Measurements from ENCODE around the gene ZNF382. TPM values are rescaled to one million over a fixed set of nuclear protein-coding genes. Genes with fewer than 3 reads are reported as not detected.
"Not testable (repeated sequence)": the region's sequence is repeated elsewhere in the genome, so short reads cannot be mapped to it uniquely, and the experiment has no call there.

The ZNF382 gene
- total and polyA plus RNA-seq, 2 donors (not counting 3 experiments of a cell fraction or from before 2014, with no cell fraction given): 1.4 to 4.3 TPM

DNA sequence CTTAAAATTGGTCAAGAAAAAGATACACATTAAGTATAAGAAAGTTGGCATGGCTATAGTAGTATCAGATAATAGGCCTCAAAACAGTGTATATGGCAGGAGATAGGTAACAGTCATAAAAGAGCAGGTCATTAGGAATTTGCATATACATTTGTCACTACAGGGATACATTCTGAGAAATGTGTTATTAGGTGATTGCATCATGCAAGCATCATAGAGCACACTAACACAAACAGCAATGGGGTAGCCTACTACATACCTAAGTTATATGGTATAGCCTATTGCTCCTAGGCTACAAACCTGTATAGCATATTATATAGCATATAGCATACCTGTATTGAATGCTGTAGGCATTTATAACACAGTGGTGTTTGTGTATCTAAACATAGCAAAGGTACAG, 25.9 kb upstream of the ZNF382 start:
- Histone ChIP-seq H3K27ac (ENCODE audit: insufficient read depth, low read depth, low read length) (no peak overlapping the region), H3K9me3 (replicated peaks; ENCODE audit: control insufficient read depth, insufficient read depth, low read length) (no peaks in the 10 kb centered on the region), H3K9me1 (replicated peaks; ENCODE audit: control insufficient read depth, extremely low read depth, insufficient read depth, low read length) (no peaks in the 10 kb centered on the region), H3K27me3 (ENCODE audit: control insufficient read depth in 2 of 2, insufficient read depth in 2 of 2, low read length in 2 of 2) (no peaks in the 10 kb centered on the region), H3K36me3 (ENCODE audit: control insufficient read depth in 2 of 2, extremely low read depth in 1 of 2, insufficient read depth in 2 of 2, low read length in 2 of 2) (peaks cover 4 to 8% of the 10 kb centered on the region in 2 experiments), H2AFZ (ENCODE audit: low read depth, low read length) (no peak overlapping the region), H3K4me3 (replicated peaks in 1 of 3; ENCODE audit: insufficient read depth in 1 of 3, low read depth in 1 of 3, low read length in 3 of 3) (no peak overlapping the region), H4K20me1 (replicated peaks; ENCODE audit: control insufficient read depth, extremely low read depth, insufficient read depth, low read length) (no peaks in the 10 kb centered on the region), H3K9ac (replicated peaks; ENCODE audit: extremely low read depth, insufficient read depth, low read length) (no peak overlapping the region), H3K79me2 (ENCODE audit: control insufficient read depth, insufficient read depth, low read length) (peaks cover 5% of the 10 kb centered on the region), H3K4me2 (ENCODE audit: insufficient read depth, low read length) (no peak overlapping the region), H3K4me1 (ENCODE audit: control insufficient read depth, extremely low read depth, insufficient read depth, low read length) (peaks cover under 1% of the 10 kb centered on the region)
- BruUV-seq (replicated peaks): no TSS peak
- ChIA-PET CTCF (no interaction called here), POLR2A (no interaction called here)
- TF ChIP-seq MAX (IDR thresholded peaks at IDR 0.05; ENCODE audit: insufficient read depth, insufficient read length): no peak
- TF ChIP-seq MYC (IDR thresholded peaks at IDR 0.05; ENCODE audit: low read depth, low read length): no peak
- TF ChIP-seq JUN (IDR thresholded peaks at IDR 0.05; ENCODE audit: borderline replicate concordance, insufficient read depth, insufficient read length, low read depth): no peak
- no peak for TF ChIP-seq POLR2AphosphoS5 (IDR thresholded peaks at IDR 0.05; ENCODE audit: insufficient read depth, low read depth, low read length)
- no peak for TF ChIP-seq POLR2A (IDR thresholded peaks at IDR 0.05; ENCODE audit: low read depth, low read length)
- dilution Hi-C loops (cut with MboI; ENCODE audit: extremely low pct_ligation_motif_present, low sequenced_read_pairs) (no loop called here), intact Hi-C loops (cut with micrococcal nuclease) (no loop called here)
- no peak for DNase-seq (ENCODE audit: low read depth, low spot score)
- no peak for FAIRE-seq

DNA sequence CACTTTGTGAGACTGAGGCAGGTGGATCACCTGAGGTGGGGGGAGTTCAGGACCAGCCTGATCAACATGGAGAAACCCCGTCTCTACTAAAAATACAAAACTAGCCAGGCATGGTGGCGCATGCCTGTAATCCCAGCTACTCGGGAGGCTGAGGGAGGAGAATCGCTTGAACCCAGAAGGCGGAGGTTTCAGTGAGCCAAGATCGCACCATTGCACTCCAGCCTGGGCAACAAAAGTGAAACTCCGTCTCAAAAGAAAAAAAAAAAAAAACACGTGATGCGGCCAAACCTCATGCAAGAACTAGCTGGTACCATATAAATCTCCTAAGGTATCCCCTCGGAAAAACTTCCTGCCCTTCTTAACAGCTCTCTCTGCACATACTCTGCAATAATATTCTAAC, 2.4 kb upstream of the ZNF382 start:
- not testable (repeated sequence) for BruUV-seq (replicated peaks)

More for the DNA sequence above, 2.4 kb upstream of the ZNF382 start:
- H3K27ac ChIP-seq (ENCODE audit: insufficient read depth, low read depth, low read length); FAIRE-seq; H3K79me2 ChIP-seq (ENCODE audit: control insufficient read depth, insufficient read depth, low read length); H3K9me1 ChIP-seq (replicated peaks; ENCODE audit: control insufficient read depth, extremely low read depth, insufficient read depth, low read length); intact Hi-C loops (cut with micrococcal nuclease); POLR2A ChIA-PET; H3K4me2 ChIP-seq (ENCODE audit: insufficient read depth, low read length); CTCF ChIA-PET; H3K27me3 ChIP-seq (ENCODE audit: control insufficient read depth in 2 of 2, insufficient read depth in 2 of 2, low read length in 2 of 2); DNase-seq (ENCODE audit: low read depth, low spot score); H4K20me1 ChIP-seq (replicated peaks; ENCODE audit: control insufficient read depth, extremely low read depth, insufficient read depth, low read length); H3K36me3 ChIP-seq (ENCODE audit: control insufficient read depth in 2 of 2, extremely low read depth in 1 of 2, insufficient read depth in 2 of 2, low read length in 2 of 2); H3K9ac ChIP-seq (replicated peaks; ENCODE audit: extremely low read depth, insufficient read depth, low read length); H3K4me1 ChIP-seq (ENCODE audit: control insufficient read depth, extremely low read depth, insufficient read depth, low read length); H3K9me3 ChIP-seq (replicated peaks; ENCODE audit: control insufficient read depth, insufficient read depth, low read length); H2AFZ ChIP-seq (ENCODE audit: low read depth, low read length); H3K4me3 ChIP-seq (replicated peaks in 1 of 3; ENCODE audit: insufficient read depth in 1 of 3, low read depth in 1 of 3, low read length in 3 of 3); dilution Hi-C loops (cut with MboI; ENCODE audit: extremely low pct_ligation_motif_present, low sequenced_read_pairs): not testable (repeated sequence)
